Activated naive CD4-positive, alpha-beta T cell treated with anti-CD3 and anti-CD28 coated beads for 36 hours (primary cell): ENCODE results near the gene VCAM1. TPM values are rescaled to one million over a fixed set of nuclear protein-coding genes. Genes with fewer than 3 reads are reported as not detected.
A peak's percentile ranks its signal among the peaks of the same experiment; 100 is the strongest.
"Not testable (repeated sequence)": the region's sequence is repeated elsewhere in the genome, so short reads cannot be mapped to it uniquely, and the experiment has no call there.

Experiments
- CTCF ChIA-PET: fragments of 350-600 bp; sonication (Branson Sonifier 250); formaldehyde crosslinking; loops from one replicate; lab custom pipeline; 2021; ENCODE audit warnings: antibody characterized with exemption; lab: Charles Lee
- DNase-seq: peaks from one replicate; pipeline ENCODE4 v3.0.0-alpha.2; 2020
- H3K27ac Mint-ChIP-seq: one replicate; pipeline ENCODE4 v1.8.0; 2021; ENCODE audit warnings: mild to moderate bottlenecking, mixed read lengths
- H3K27me3 Mint-ChIP-seq: one replicate; pipeline ENCODE4 v1.8.0; 2021; ENCODE audit warnings: low read depth, mixed read lengths
- H3K36me3 Mint-ChIP-seq: one replicate; pipeline ENCODE4 v1.8.0; 2021; ENCODE audit warnings: low read depth, mixed read lengths
- H3K4me1 Mint-ChIP-seq: one replicate; pipeline ENCODE4 v1.8.0; 2021; ENCODE audit warnings: low read depth, mixed read lengths
- H3K4me3 Mint-ChIP-seq: one replicate; pipeline ENCODE4 v1.8.0; 2021; ENCODE audit warnings: mild to moderate bottlenecking, moderate library complexity, mixed read lengths
- H3K9me3 Mint-ChIP-seq: one replicate; pipeline ENCODE4 v1.8.0; 2021; ENCODE audit warnings: mixed read lengths
- intact Hi-C: fragments of 100-400 bp; cut with micrococcal nuclease; formaldehyde crosslinking; loops from one replicate; pipeline ENCODE4 v1.15.1; 2023
- total RNA-seq, 2 experiments: library from RNA; stranded (reverse); gene quantifications; one replicate each; pipeline ENCODE4 v1.2.3, GENCODE V29; 2021

VCAM1 gene
- total RNA-seq, 2 experiments from 2014 or later: not detected

DNA sequence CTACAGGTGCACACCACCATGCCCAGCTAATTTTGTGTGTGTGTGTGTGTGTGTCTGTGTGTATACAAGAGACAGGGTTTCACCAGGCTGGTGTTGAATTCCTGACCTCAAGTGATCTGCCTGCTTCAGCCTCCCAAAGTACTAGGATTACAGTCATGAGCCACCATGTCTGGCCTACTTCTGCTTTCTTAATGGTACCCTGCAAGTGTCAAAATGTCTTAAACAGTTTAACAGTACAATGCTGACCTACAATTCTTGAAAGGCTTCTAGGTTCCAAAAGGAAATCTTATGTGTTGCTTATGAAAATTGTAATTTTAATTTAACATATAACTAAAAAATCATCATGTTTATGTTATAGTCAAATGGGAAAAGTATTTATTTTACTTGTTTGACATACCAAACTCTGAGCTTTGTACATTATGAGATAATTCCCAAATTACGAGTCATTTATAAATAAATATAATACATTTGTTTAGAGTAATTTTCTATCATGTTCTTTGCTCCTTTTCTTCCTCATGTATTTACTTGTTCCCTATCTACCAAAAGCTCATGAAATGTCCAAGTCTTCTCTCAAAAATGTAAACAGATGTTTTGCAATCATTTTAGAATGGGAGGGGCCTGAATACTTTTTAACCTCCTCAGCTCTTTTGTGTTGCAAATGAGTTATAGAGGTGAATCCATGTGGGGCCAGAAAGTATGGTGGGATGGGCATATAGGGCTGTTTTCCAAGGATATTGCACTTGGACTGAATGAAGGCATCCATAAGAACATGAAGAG, 8.4 kb upstream of the VCAM1 start:
- H3K9me3 Mint-ChIP-seq: no peaks in the 10 kb centered on the region
- no peak overlapping the region for H3K4me3 Mint-ChIP-seq
- no peak overlapping the region for H3K27ac Mint-ChIP-seq
- CTCF ChIA-PET: no interaction called here
- H3K27me3 Mint-ChIP-seq: peaks cover 10% of the 10 kb centered on the region
- H3K4me1 Mint-ChIP-seq: peaks cover 5% of the 10 kb centered on the region
- no peaks in the 10 kb centered on the region for H3K36me3 Mint-ChIP-seq
- intact Hi-C loops: no loop called here
- DNase-seq: no peak

DNA sequence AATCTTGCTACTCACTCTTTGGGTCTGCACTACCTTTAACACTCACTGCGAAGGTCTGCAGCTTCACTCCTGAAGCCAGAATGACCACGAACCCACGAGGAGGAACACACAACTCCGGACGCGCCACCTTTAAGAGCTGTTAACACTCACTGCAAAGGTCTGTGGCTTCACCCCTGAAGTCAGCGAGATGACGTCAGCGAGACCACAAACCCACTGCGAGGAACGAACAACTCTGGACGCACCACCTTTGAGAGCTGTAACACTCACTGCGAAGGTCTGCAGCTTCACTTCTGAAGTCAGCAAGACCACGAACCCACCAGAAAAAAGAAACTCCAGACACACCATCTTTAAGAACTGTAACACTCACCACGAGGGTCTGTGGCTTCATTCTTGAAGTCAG, 6.5 kb upstream of the VCAM1 start:
- H3K4me3 Mint-ChIP-seq: not testable (repeated sequence)

DNA sequence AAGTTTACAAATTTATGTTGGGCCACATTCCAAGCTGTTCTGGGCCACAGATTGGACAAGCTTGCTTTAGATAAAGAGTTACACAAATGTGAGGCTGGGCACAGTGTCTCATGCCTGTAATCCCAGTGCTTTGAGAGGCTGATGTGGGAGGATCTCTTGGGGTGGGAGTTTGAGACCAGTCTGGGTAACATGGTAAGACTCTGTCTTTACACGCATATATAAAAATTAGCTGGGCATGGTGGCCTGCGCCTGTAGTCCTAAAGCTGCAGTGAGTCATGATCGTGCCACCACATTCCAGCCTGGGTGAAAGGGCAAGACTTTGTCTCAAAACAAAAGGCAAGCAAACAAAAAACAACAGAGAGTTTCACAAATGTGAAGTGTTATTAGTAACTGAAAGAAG, 5.9 kb upstream of the VCAM1 start:
- peaks cover 10% of the 10 kb centered on the region for H3K27me3 Mint-ChIP-seq
- no peak overlapping the region for H3K27ac Mint-ChIP-seq
- H3K4me3 Mint-ChIP-seq: no peak overlapping the region
- no peaks in the 10 kb centered on the region for H3K36me3 Mint-ChIP-seq
- no peak for DNase-seq
- intact Hi-C loops: no loop called here
- no peaks in the 10 kb centered on the region for H3K9me3 Mint-ChIP-seq
- peaks cover 5% of the 10 kb centered on the region for H3K4me1 Mint-ChIP-seq
- CTCF ChIA-PET: no interaction called here

More for the DNA sequence above, 6.5 kb upstream of the VCAM1 start:
- intact Hi-C loops, H3K27me3 Mint-ChIP-seq, CTCF ChIA-PET, H3K9me3 Mint-ChIP-seq, H3K4me1 Mint-ChIP-seq, H3K36me3 Mint-ChIP-seq, H3K27ac Mint-ChIP-seq: not testable (repeated sequence)
- peak; percentile 44 for DNase-seq

DNA sequence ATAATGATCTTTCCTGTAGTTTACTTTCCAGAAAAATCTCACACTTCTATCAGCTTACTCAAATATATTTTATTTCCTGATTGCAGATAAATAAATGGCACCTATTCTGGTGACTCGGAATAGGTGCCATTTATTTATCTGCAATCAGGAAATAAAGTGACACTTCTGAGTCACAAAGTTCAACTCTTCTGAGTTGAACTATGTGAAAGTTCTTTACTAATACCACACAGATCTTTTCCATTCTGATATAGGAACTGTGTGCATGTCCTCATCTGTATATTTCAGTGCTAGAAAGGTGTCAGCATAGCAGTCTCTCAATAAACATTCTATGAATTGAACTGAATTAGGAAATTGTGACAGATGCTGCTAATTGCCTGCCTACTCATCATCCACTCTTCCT, 4.9 kb upstream of the VCAM1 start:
- H3K4me1 Mint-ChIP-seq: peaks cover 5% of the 10 kb centered on the region
- intact Hi-C loops: no loop called here
- H3K9me3 Mint-ChIP-seq: no peaks in the 10 kb centered on the region
- peaks cover 10% of the 10 kb centered on the region for H3K27me3 Mint-ChIP-seq
- no peak overlapping the region for H3K4me3 Mint-ChIP-seq
- no peaks in the 10 kb centered on the region for H3K36me3 Mint-ChIP-seq
- DNase-seq: no peak
- H3K27ac Mint-ChIP-seq: no peak overlapping the region
- CTCF ChIA-PET: no interaction called here

DNA sequence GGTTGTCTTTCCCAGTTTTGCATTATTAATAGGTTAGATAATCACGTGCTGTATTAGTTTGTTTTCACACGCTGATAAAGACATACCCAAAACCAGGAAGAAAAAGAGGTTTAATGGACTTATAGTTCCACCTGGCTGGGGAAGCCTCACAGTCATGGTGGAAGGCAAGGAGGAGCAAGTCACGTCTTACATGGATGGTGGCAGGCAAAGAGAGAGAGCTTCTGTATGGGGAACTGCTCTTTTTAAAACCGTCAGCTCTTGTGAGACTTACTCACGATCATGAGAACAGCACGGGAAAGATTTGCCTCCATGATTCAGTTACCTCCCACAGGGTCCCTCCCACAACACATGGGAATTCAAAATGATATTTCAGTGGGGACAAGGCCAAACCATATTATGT, 2.3 kb upstream of the VCAM1 start:
- Mint-ChIP-seq H3K4me1 (peaks cover 5% of the 10 kb centered on the region), H3K27ac (no peak overlapping the region), H3K4me3 (no peak overlapping the region), H3K9me3 (no peaks in the 10 kb centered on the region), H3K36me3 (no peaks in the 10 kb centered on the region), H3K27me3 (peaks cover 4% of the 10 kb centered on the region)
- intact Hi-C loops: no loop called here
- DNase-seq: no peak
- CTCF ChIA-PET: no interaction called here

DNA sequence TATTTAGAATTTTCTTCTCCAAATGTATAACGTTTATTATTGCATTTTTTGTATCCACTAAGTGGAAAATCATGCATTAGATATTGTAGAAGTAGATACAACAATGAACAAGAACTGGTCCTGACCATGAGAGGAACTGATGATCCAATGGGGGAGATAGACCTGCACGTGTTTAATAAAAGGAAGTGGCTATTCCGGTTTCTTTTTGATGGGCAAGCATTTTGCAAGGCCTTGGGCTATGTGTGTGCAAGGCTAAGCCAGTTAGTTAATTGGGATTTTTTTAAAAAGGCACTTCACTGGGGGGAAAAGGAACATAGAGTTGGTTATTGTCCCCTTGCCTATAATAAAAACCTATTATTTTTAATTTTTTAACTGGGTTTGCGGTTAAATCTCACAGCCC, 961 bp upstream of the VCAM1 start:
- Mint-ChIP-seq H3K27ac (no peak overlapping the region), H3K9me3 (no peaks in the 10 kb centered on the region), H3K36me3 (no peaks in the 10 kb centered on the region), H3K4me3 (no peak overlapping the region), H3K27me3 (peaks cover 5% of the 10 kb centered on the region), H3K4me1 (no peaks in the 10 kb centered on the region)
- DNase-seq: no peak
- intact Hi-C loops: no loop called here
- CTCF ChIA-PET: no interaction called here

DNA sequence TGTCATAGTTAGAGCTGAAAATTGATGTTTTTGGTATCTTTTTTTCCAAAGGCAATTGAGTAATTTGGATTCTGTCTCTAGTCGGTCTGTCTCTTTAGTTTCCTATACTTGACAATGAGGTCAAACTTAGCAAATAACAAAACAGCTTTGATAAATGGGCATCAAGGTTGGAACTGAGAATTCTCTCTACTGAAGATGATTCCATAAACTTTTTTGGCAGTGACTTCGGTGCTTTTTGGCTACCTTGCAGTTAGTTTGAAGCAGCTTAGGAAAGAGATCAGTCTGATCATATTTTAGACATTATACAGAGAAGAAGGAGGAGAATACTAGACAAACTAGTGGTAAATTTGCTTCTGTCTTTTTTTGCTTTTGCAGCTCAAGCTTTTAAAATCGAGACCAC, 559 bp downstream of the VCAM1 start:
- Mint-ChIP-seq H3K36me3 (no peaks in the 10 kb centered on the region), H3K27me3 (peaks cover 5% of the 10 kb centered on the region), H3K4me1 (no peaks in the 10 kb centered on the region), H3K9me3 (no peaks in the 10 kb centered on the region), H3K4me3 (no peak overlapping the region), H3K27ac (no peak overlapping the region)
- CTCF ChIA-PET: interaction anchor here (1.1 kb wide), 1 partner anchor 149 kb away, joined by 3 read pairs; no protein-coding TSS in a partner anchor
- no peak for DNase-seq
- intact Hi-C loops: no loop called here

DNA sequence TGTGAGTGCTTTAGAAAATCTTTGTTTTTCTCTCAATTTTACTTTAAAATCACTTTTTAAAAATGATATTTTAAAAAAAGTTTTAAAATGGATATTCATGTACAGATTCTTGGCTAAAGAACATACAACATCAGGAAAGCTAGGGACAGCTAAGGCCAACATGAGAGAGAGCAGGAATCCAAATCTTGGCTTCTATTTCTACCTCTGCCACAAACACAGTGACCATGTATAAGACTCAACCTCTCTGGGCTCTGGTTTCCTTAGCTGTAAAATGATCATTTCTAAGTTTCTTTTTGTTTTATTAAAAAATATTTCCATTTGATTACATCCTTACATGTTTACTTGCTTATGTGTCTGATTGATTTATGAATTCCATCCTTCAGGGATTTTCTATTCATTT, 1.2 kb downstream of the VCAM1 start:
- H3K9me3 Mint-ChIP-seq: no peaks in the 10 kb centered on the region
- CTCF ChIA-PET: interaction anchor here (1.1 kb wide), 1 partner anchor 148 kb away, joined by 3 read pairs; no protein-coding TSS in a partner anchor
- no peak for DNase-seq
- no peaks in the 10 kb centered on the region for H3K4me1 Mint-ChIP-seq
- H3K36me3 Mint-ChIP-seq: no peaks in the 10 kb centered on the region
- no peak overlapping the region for H3K27ac Mint-ChIP-seq
- H3K27me3 Mint-ChIP-seq: peaks cover 5% of the 10 kb centered on the region
- intact Hi-C loops: no loop called here
- H3K4me3 Mint-ChIP-seq: no peak overlapping the region

DNA sequence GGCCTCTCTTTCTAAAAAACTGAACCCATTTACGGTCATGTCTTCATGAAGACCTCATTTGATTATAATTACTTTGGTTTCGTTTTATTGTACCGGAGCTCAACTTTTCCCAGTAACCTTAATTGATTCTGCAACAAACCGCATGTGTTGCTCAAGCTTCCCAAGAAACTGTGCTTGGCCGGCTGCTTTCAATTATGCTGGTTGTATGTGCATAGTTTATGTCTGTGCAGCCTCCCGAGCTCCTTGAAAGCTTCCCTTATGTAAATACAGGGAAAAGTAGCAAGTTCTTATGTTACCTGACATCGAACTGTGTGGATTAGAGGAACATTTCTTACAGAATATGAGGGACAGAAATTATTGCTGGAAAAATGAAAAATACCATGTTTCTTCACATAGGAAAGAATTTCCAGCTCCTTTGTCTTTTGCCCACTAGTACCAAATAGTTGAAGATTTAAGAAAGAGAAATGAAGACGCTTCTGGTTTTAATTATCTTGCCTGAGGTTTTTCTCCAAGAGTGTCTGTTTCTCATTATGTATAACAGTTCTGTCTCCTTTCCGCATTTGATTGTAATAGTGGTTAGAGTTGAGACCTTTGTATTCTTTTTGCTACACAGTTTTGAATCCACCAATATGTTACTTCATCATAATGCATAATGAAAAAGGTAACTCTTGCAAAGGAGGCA, 2.1 kb downstream of the VCAM1 start:
- Mint-ChIP-seq H3K9me3 (no peaks in the 10 kb centered on the region), H3K4me1 (no peaks in the 10 kb centered on the region), H3K36me3 (no peaks in the 10 kb centered on the region), H3K4me3 (no peak overlapping the region), H3K27me3 (peaks cover 8% of the 10 kb centered on the region), H3K27ac (no peak overlapping the region)
- CTCF ChIA-PET: no interaction called here
- no peak for DNase-seq
- intact Hi-C loops: no loop called here

DNA sequence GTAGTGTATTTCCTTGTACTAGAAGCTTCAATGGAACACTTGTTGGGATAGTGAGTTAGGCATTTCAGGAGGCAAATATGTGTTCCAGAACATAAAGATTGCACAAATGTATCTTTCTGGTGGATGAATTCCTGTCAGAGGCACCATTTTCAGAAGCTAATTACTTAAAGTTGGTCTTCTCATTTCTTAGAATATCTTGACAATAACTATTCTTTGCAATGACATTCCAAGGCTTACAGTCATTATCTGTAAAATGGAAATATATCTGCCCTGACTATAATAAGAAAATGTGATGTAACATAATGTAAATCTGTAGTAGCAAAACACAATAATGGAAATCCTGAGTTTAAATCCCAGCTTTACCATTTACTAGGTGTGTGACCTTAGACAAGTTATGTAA, 2.7 kb downstream of the VCAM1 start:
- Mint-ChIP-seq H3K4me1 (no peaks in the 10 kb centered on the region), H3K9me3 (no peaks in the 10 kb centered on the region), H3K36me3 (no peaks in the 10 kb centered on the region), H3K4me3 (no peak overlapping the region), H3K27me3 (peaks cover 8% of the 10 kb centered on the region), H3K27ac (no peak overlapping the region)
- DNase-seq: no peak
- intact Hi-C loops: no loop called here
- CTCF ChIA-PET: no interaction called here

DNA sequence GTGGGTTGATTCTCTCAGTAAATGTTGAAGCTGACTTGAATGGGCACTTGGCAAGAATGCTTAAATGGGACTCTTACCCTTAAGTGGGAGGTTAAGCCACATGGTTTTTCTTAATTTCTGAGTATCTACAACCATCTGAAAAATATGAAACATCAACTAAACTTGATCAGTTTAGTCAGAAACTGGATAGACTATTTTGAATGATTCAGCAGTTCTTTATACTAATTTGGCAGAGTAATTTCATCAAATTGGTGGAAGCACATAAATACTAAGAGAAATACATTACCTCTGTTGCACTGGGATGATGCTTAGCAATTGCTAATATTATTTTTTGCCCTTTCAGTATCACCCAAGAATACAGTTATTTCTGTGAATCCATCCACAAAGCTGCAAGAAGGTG, 4.7 kb downstream of the VCAM1 start:
- no peak overlapping the region for H3K4me3 Mint-ChIP-seq
- DNase-seq: no peak
- H3K27ac Mint-ChIP-seq: no peak overlapping the region
- H3K9me3 Mint-ChIP-seq: no peaks in the 10 kb centered on the region
- CTCF ChIA-PET: interaction anchor here (0.7 kb wide), 1 partner anchor 193 kb away, joined by 3 read pairs; no protein-coding TSS in a partner anchor
- H3K36me3 Mint-ChIP-seq: no peaks in the 10 kb centered on the region
- intact Hi-C loops: no loop called here
- no peaks in the 10 kb centered on the region for H3K4me1 Mint-ChIP-seq
- peaks cover 11% of the 10 kb centered on the region for H3K27me3 Mint-ChIP-seq

DNA sequence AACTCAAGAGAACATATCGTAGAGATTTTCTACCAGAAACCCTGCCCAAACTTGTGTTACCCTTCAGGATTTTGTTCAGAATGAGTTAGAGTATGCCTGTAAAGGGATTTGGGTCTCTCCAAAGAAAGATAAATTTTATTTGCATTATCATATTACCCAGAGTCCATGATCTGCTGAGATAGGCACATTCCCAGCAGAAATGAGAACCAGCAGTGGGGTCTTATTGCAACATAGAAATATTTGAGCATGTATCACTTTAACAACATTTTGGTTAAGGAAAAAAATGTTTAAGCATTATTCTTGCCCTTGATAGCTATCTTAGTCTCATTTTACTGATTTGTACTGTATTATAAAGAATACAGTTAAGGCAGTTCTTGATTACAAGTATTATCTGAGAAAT, 10.6 kb downstream of the VCAM1 start:
- Mint-ChIP-seq H3K4me1 (no peaks in the 10 kb centered on the region), H3K36me3 (no peaks in the 10 kb centered on the region), H3K9me3 (no peaks in the 10 kb centered on the region), H3K27ac (no peak overlapping the region), H3K27me3 (peaks cover 11% of the 10 kb centered on the region), H3K4me3 (no peak overlapping the region)
- CTCF ChIA-PET: no interaction called here
- DNase-seq: no peak
- intact Hi-C loops: no loop called here

DNA sequence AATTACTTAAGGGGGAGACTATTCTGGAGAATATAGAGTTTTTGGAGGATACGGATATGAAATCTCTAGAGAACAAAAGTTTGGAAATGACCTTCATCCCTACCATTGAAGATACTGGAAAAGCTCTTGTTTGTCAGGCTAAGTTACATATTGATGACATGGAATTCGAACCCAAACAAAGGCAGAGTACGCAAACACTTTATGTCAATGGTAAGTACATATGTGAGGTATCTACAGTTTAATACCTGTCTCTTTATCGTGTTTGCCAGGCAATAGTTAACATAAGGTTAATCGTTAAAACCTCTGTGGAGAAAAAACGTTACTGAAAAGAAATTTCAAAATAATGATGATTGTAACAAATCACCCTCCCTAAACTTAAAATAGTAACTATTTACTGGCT, 11.8 kb downstream of the VCAM1 start:
- no peak overlapping the region for H3K27ac Mint-ChIP-seq
- no peaks in the 10 kb centered on the region for H3K36me3 Mint-ChIP-seq
- DNase-seq: no peak
- intact Hi-C loops: no loop called here
- peaks cover 9% of the 10 kb centered on the region for H3K27me3 Mint-ChIP-seq
- CTCF ChIA-PET: no interaction called here
- no peaks in the 10 kb centered on the region for H3K4me1 Mint-ChIP-seq
- H3K9me3 Mint-ChIP-seq: no peaks in the 10 kb centered on the region
- H3K4me3 Mint-ChIP-seq: no peak overlapping the region
